Liver (tissue), 9 donors: Measurements from ENCODE around the gene EHMT1. TPM values are rescaled to one million over a fixed set of nuclear protein-coding genes. Genes with fewer than 3 reads are reported as not detected.

ENCODE experiments used
- DNase-seq: peaks from one replicate; pipeline ENCODE4 v3.0.0-alpha.2; 2017; ENCODE audit warnings: low spot score
- H3K27ac ChIP-seq, 2 donors: one replicate each; pipeline ENCODE4 v1.7.0; 2013; ENCODE audit warnings: inconsistent platforms in 2 of 2, low read length in 2 of 2, control low read depth in 1 of 2, low read depth in 1 of 2, mild to moderate bottlenecking in 1 of 2
- H3K27me3 ChIP-seq, 4 donors: one replicate each; pipeline versions ENCODE4 v1.6.1 to v1.7.0; 2013; ENCODE audit warnings: low read length in 3 of 4, inconsistent platforms in 1 of 4, mild to moderate bottlenecking in 1 of 4, moderate library complexity in 1 of 4; ENCODE audit not compliant: control insufficient read depth in 4 of 4, insufficient read depth in 4 of 4
- H3K36me3 ChIP-seq, 4 donors: one replicate each; pipeline versions ENCODE4 v1.6.1 to v1.7.0; 2013; ENCODE audit warnings: low read length in 3 of 4, mild to moderate bottlenecking in 3 of 4, low read depth in 1 of 4, moderate library complexity in 1 of 4; ENCODE audit not compliant: control insufficient read depth in 4 of 4, insufficient read depth in 3 of 4
- H3K4me1 ChIP-seq, 4 donors: one replicate each; pipeline versions ENCODE4 v1.6.1 to v1.7.0; 2013; ENCODE audit warnings: low read length in 3 of 4, mild to moderate bottlenecking in 3 of 4, moderate library complexity in 1 of 4; ENCODE audit not compliant: control insufficient read depth in 4 of 4, insufficient read depth in 4 of 4
- H3K4me3 ChIP-seq, 3 donors: one replicate each; pipeline versions ENCODE4 v1.6.1 to v1.7.0; 2013; ENCODE audit warnings: low read length in 3 of 3, control low read depth in 1 of 3, low read depth in 1 of 3, mild to moderate bottlenecking in 1 of 3
- H3K9ac ChIP-seq, 2 donors: one replicate each; pipeline ENCODE4 v1.7.0; 2013; ENCODE audit warnings: low read length in 2 of 2, mild to moderate bottlenecking in 2 of 2, moderate library complexity in 2 of 2, control low read depth in 1 of 2, low read depth in 1 of 2
- H3K9me3 ChIP-seq, 4 donors: one replicate each; pipeline versions ENCODE4 v1.6.1 to v1.7.0; 2013; ENCODE audit warnings: low read length in 3 of 4; ENCODE audit not compliant: control insufficient read depth in 4 of 4
- ATF3 ChIP-seq: IDR thresholded peaks from 2 replicates; pipeline ENCODE4 v1.6.1; 2016; ENCODE audit warnings: antibody characterized with exemption
- EGR1 ChIP-seq, 2 donors: IDR thresholded peaks; 2 replicates each; pipeline ENCODE4 v1.6.1; 2016 to 2018; ENCODE audit warnings: antibody characterized with exemption in 2 of 2, low read depth in 2 of 2
- FOXA1 ChIP-seq: IDR thresholded peaks from 2 replicates; pipeline ENCODE4 v1.6.1; 2016; ENCODE audit warnings: antibody characterized with exemption
- FOXA2 ChIP-seq: IDR thresholded peaks from 2 replicates; pipeline ENCODE4 v1.6.1; 2016; ENCODE audit warnings: antibody characterized with exemption
- GABPA ChIP-seq, 2 donors: IDR thresholded peaks in 1 of 2; conservative IDR thresholded peaks in 1 of 2; 2 replicates each; pipeline ENCODE4 v1.6.1; 2016; ENCODE audit warnings: antibody characterized with exemption in 2 of 2, mild to moderate bottlenecking in 1 of 2, moderate library complexity in 1 of 2
- HNF4A ChIP-seq, 2 donors: conservative IDR thresholded peaks; 2 replicates each; pipeline ENCODE4 v1.6.1; 2016; ENCODE audit warnings: antibody characterized with exemption in 2 of 2, mild to moderate bottlenecking in 2 of 2
- JUND ChIP-seq, 2 donors: IDR thresholded peaks; 2 replicates each; pipeline ENCODE4 v1.6.1; 2016; ENCODE audit warnings: antibody characterized with exemption in 2 of 2
- NR2F2 ChIP-seq: IDR thresholded peaks from 2 replicates; pipeline ENCODE4 v1.6.1; 2016; ENCODE audit warnings: antibody characterized with exemption
- RAD21 ChIP-seq, 2 donors: IDR thresholded peaks; 2 replicates each; pipeline ENCODE4 v1.6.1; 2016; ENCODE audit warnings: antibody characterized with exemption in 2 of 2, mild to moderate bottlenecking in 2 of 2
- SP1 ChIP-seq: IDR thresholded peaks from 2 replicates; pipeline ENCODE4 v1.6.1; 2018; ENCODE audit warnings: antibody characterized with exemption, mild to moderate bottlenecking
- YY1 ChIP-seq: IDR thresholded peaks from 2 replicates; pipeline ENCODE4 v1.6.1; 2016; ENCODE audit warnings: antibody characterized with exemption, mild to moderate bottlenecking
- WGBS: extraction: QIAGEN DNeasy Blood & Tissue Kit; methylation state at CpG from one replicate; pipeline ENCODE4 v1.1.7; 2013; 5-methylcytosine and 5-hydroxymethylcytosine counted together
- polyA plus RNA-seq, 2 donors: library from polyadenylated mRNA; stranded (reverse) in 1 of 2; unstranded in 1 of 2; fragments of 200-250 nt in 1 of 2; fragments of >200 nt in 1 of 2; fragmentation: Nextera tagmentation in 1 of 2; extraction: Ambion mirVana in 1 of 2; gene quantifications; one replicate each; pipeline versions ENCODE4 v1.2.1 to v1.2.3, GENCODE V29; 2013 to 2015
- total RNA-seq, 2 donors: library from RNA; depleted of rRNA; stranded (reverse); fragments of >200 nt; gene quantifications; one replicate each; pipeline ENCODE4 v1.2.3, GENCODE V29; 2014
- TF ChIP-seq, protein P1 (sequence below): IDR thresholded peaks from 2 replicates; pipeline ENCODE4 v1.6.1; 2016; ENCODE audit warnings: antibody characterized with exemption, mild to moderate bottlenecking
- TF ChIP-seq, protein P2 (sequence below): IDR thresholded peaks from 2 replicates; pipeline ENCODE4 v1.6.1; 2016; ENCODE audit warnings: antibody characterized with exemption
- TF ChIP-seq, protein P3 (sequence below): IDR thresholded peaks from 2 replicates; pipeline ENCODE4 v1.6.1; 2016; ENCODE audit warnings: antibody characterized with exemption
- TF ChIP-seq, protein P4 (sequence below): fragments of 150-350 bp; IDR thresholded peaks from 2 replicates; pipeline ENCODE4 v1.5.1; 2017; ENCODE audit warnings: improper control_type of control experiment, low read depth, low read length; ENCODE audit not compliant: missing input control
- donor health status: healthy.
- donor health status: healthy.
- donor health status: healthy.
- donor health status: healthy.
- donor health status: healthy.

Gene EHMT1
- total and polyA plus RNA-seq, 4 donors = 16.1 to 48.2 (median 27.3) TPM

- Histone ChIP-seq H3K4me3 (no peak overlapping the region), H3K27ac (no peak overlapping the region), H3K9ac (no peak overlapping the region), H3K9me3 (no peaks in the 10 kb centered on the region), H3K27me3 (no peaks in the 10 kb centered on the region), H3K36me3 (peaks cover 3 to 32% (median 18%) of the 10 kb centered on the region in 4 donors), H3K4me1 (no peaks in the 10 kb centered on the region)
- no peak for DNase-seq
- 90% methylated on average over 9 of the region's 9 CpGs for WGBS
- TF ChIP-seq EGR1 (IDR thresholded peaks at IDR 0.05; ENCODE audit: low read depth in 2 of 2) = no peak
- TF ChIP-seq, protein P1, sequence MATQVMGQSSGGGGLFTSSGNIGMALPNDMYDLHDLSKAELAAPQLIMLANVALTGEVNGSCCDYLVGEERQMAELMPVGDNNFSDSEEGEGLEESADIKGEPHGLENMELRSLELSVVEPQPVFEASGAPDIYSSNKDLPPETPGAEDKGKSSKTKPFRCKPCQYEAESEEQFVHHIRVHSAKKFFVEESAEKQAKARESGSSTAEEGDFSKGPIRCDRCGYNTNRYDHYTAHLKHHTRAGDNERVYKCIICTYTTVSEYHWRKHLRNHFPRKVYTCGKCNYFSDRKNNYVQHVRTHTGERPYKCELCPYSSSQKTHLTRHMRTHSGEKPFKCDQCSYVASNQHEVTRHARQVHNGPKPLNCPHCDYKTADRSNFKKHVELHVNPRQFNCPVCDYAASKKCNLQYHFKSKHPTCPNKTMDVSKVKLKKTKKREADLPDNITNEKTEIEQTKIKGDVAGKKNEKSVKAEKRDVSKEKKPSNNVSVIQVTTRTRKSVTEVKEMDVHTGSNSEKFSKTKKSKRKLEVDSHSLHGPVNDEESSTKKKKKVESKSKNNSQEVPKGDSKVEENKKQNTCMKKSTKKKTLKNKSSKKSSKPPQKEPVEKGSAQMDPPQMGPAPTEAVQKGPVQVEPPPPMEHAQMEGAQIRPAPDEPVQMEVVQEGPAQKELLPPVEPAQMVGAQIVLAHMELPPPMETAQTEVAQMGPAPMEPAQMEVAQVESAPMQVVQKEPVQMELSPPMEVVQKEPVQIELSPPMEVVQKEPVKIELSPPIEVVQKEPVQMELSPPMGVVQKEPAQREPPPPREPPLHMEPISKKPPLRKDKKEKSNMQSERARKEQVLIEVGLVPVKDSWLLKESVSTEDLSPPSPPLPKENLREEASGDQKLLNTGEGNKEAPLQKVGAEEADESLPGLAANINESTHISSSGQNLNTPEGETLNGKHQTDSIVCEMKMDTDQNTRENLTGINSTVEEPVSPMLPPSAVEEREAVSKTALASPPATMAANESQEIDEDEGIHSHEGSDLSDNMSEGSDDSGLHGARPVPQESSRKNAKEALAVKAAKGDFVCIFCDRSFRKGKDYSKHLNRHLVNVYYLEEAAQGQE = no peak
- TF ChIP-seq RAD21 (IDR thresholded peaks at IDR 0.05) = no peak
- TF ChIP-seq YY1 = no peak
- no peak for TF ChIP-seq HNF4A (conservative IDR thresholded peaks at IDR 0.05)
- no peak for TF ChIP-seq FOXA1
Observed at GRCh38 chr9:137719194-137719593, 100.4 kb downstream of the EHMT1 start.

DNA sequence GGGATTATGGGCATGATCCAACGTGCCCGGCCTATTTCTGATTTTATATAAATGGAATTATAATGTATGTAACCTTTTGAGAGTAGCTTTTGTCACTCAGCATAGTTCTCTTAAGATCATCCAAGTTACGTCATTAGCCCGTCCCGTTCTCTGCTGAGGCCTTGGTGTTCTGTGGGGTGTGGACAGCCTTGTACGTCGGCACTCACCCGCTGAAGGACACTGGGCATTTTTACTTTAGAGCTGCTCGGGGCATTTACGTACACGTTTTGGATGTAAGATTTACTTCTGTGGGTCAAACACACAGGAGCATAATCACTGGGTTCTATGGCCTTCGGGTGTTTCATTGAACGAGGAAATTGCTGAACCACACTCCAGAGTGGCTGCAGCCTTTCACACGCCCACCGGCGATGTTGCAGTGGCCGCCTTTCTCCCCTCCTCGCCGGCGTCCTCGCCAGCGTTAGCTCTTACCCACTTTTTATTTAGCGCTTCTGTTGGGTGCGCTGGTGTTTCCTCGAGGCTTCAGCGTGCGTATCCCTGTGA is 101.8 kb downstream of the EHMT1 start:
- TF ChIP-seq, protein P2, sequence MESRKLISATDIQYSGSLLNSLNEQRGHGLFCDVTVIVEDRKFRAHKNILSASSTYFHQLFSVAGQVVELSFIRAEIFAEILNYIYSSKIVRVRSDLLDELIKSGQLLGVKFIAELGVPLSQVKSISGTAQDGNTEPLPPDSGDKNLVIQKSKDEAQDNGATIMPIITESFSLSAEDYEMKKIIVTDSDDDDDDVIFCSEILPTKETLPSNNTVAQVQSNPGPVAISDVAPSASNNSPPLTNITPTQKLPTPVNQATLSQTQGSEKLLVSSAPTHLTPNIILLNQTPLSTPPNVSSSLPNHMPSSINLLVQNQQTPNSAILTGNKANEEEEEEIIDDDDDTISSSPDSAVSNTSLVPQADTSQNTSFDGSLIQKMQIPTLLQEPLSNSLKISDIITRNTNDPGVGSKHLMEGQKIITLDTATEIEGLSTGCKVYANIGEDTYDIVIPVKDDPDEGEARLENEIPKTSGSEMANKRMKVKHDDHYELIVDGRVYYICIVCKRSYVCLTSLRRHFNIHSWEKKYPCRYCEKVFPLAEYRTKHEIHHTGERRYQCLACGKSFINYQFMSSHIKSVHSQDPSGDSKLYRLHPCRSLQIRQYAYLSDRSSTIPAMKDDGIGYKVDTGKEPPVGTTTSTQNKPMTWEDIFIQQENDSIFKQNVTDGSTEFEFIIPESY = no peak
- no peak for TF ChIP-seq JUND (IDR thresholded peaks at IDR 0.05)
- no peak overlapping the region for H3K9ac ChIP-seq
- H3K9me3 ChIP-seq = no peaks in the 10 kb centered on the region
- no peaks in the 10 kb centered on the region for H3K27me3 ChIP-seq
- no peak overlapping the region for H3K27ac ChIP-seq
- WGBS = 95% methylated on average over 27 of the region's 27 CpGs
- H3K4me1 ChIP-seq = no peaks in the 10 kb centered on the region
- no peak overlapping the region for H3K4me3 ChIP-seq
- peaks cover 3 to 32% (median 18%) of the 10 kb centered on the region in 4 donors for H3K36me3 ChIP-seq
- no peak for DNase-seq

DNA sequence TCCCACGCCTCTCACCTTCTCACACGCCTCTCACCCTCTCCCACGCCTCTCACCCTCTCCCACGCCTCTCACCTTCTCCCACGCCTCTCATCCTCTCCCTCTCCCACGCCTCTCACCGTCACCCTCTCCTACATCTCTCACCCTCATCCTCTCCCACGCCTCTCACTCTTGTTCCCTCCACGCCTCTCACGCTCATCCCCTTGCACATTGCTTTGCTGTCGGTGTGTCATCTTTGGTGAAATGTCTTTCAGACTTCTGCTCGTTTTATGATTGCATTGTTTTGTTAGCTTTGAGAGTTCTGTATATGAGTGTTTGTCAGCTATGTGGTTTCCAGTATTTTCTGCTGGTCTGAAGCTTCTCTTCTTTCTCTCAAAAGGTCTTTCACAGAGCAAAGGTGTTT is 102.7 kb downstream of the EHMT1 start:
- 94% methylated on average over 12 of the region's 12 CpGs for WGBS

More for the DNA sequence above, 102.7 kb downstream of the EHMT1 start:
- H3K4me1 ChIP-seq = no peaks in the 10 kb centered on the region
- TF ChIP-seq FOXA2 = no peak
- TF ChIP-seq, protein P1 = no peak
- TF ChIP-seq, protein P3, sequence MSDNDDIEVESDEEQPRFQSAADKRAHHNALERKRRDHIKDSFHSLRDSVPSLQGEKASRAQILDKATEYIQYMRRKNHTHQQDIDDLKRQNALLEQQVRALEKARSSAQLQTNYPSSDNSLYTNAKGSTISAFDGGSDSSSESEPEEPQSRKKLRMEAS = no peak
- no peak for TF ChIP-seq NR2F2
- TF ChIP-seq GABPA (IDR thresholded peaks at IDR 0.05 in 1 of 2, conservative IDR thresholded peaks at IDR 0.05 in 1 of 2) = no peak
- TF ChIP-seq ATF3 = no peak
- TF ChIP-seq FOXA1 = no peak
- TF ChIP-seq SP1 = no peak
- TF ChIP-seq EGR1 (IDR thresholded peaks at IDR 0.05; ENCODE audit: low read depth in 2 of 2) = no peak
- TF ChIP-seq, protein P4, sequence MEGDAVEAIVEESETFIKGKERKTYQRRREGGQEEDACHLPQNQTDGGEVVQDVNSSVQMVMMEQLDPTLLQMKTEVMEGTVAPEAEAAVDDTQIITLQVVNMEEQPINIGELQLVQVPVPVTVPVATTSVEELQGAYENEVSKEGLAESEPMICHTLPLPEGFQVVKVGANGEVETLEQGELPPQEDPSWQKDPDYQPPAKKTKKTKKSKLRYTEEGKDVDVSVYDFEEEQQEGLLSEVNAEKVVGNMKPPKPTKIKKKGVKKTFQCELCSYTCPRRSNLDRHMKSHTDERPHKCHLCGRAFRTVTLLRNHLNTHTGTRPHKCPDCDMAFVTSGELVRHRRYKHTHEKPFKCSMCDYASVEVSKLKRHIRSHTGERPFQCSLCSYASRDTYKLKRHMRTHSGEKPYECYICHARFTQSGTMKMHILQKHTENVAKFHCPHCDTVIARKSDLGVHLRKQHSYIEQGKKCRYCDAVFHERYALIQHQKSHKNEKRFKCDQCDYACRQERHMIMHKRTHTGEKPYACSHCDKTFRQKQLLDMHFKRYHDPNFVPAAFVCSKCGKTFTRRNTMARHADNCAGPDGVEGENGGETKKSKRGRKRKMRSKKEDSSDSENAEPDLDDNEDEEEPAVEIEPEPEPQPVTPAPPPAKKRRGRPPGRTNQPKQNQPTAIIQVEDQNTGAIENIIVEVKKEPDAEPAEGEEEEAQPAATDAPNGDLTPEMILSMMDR = no peak
- TF ChIP-seq RAD21 (IDR thresholded peaks at IDR 0.05) = no peak
- no peaks in the 10 kb centered on the region for H3K9me3 ChIP-seq
- peaks cover 3 to 32% (median 19%) of the 10 kb centered on the region in 4 donors for H3K36me3 ChIP-seq
- no peaks in the 10 kb centered on the region for H3K27me3 ChIP-seq
- DNase-seq = no peak
- no peak overlapping the region for H3K27ac ChIP-seq
- H3K4me3 ChIP-seq = no peak overlapping the region
- H3K9ac ChIP-seq = no peak overlapping the region
